IMR-90 (cell line): ENCODE data around the gene C1QTNF12. TPM values are rescaled to one million over a fixed set of nuclear protein-coding genes. Genes with fewer than 3 reads are reported as not detected.

ENCODE experiments used
- ATAC-seq: fragments of 200-7000 bp; cut with Tn5 transposase; 2 replicates; pipeline ENCODE4 v1.9.1; 2020; ENCODE audit warnings: low read depth, mild to moderate bottlenecking, moderate library complexity
- BruUV-seq: library from RNA; stranded (reverse); fragments of 400-500 nt; replicated peaks from 2 replicates; lab custom pipeline; 2021; lab: Mats Ljungman, UMichigan
- CTCF ChIA-PET: fragments of 300-600 bp; formaldehyde crosslinking; extraction: SDS; loops from one replicate; lab custom pipeline; 2021; ENCODE audit warnings: antibody characterized with exemption; lab: Yijun Ruan, JAX
- POLR2A ChIA-PET: fragments of 300-600 bp; sonication (Branson Sonifier 250); formaldehyde crosslinking; loops from one replicate; lab custom pipeline; 2022; ENCODE audit warnings: antibody characterized with exemption; ENCODE audit not compliant: unreplicated experiment; lab: Charles Lee
- DNase-seq: peaks from one replicate; pipeline ENCODE4 v3.0.0; 2013
- H2AFZ ChIP-seq: replicated peaks from 2 replicates; pipeline ENCODE3; 2013; ENCODE audit warnings: low read length, mild to moderate bottlenecking; ENCODE audit not compliant: poor library complexity
- H2AK5ac ChIP-seq: 2 replicates; pipeline ENCODE4 v1.6.1; 2013; ENCODE audit warnings: low read depth, low read length, inconsistent platforms
- H2AK9ac ChIP-seq: replicated peaks from 2 replicates; pipeline ENCODE3; 2013; ENCODE audit warnings: mild to moderate bottlenecking, low read depth, low read length, moderate library complexity; ENCODE audit not compliant: poor library complexity
- H2BK120ac ChIP-seq: 2 replicates; pipeline ENCODE4 v1.6.1; 2013; ENCODE audit warnings: low read depth, low read length, inconsistent platforms
- H2BK15ac ChIP-seq: 3 replicates; pipeline ENCODE4 v1.6.1; 2013; ENCODE audit warnings: low read depth, low read length, inconsistent platforms
- H2BK20ac ChIP-seq: 2 replicates; pipeline ENCODE4 v1.6.1; 2013; ENCODE audit warnings: low read depth, mild to moderate bottlenecking, inconsistent platforms, low read length, moderate library complexity
- H2BK5ac ChIP-seq: 2 replicates; pipeline ENCODE4 v1.6.1; 2013; ENCODE audit warnings: mild to moderate bottlenecking, low read depth, low read length, inconsistent platforms; ENCODE audit not compliant: poor library complexity, severe bottlenecking
- H3K14ac ChIP-seq: replicated peaks from 2 replicates; pipeline ENCODE4 v1.6.1; 2013; ENCODE audit warnings: low read depth, low read length, inconsistent platforms
- H3K18ac ChIP-seq: 2 replicates; pipeline ENCODE4 v1.6.1; 2013; ENCODE audit warnings: low read depth, low read length, control low read depth
- H3K23ac ChIP-seq: 2 replicates; pipeline ENCODE4 v1.6.1; 2013; ENCODE audit warnings: low read depth, low read length, inconsistent platforms
- H3K27ac ChIP-seq: 2 replicates; pipeline ENCODE4 v1.5.1; 2013; ENCODE audit warnings: mild to moderate bottlenecking, control low read depth, low read length; ENCODE audit not compliant: insufficient read depth
- H3K27me3 ChIP-seq: 2 replicates; pipeline ENCODE4 v1.6.1; 2013; ENCODE audit warnings: low read length; ENCODE audit not compliant: control insufficient read depth, insufficient read depth
- H3K36me3 ChIP-seq: 2 replicates; pipeline ENCODE4 v1.6.1; 2013; ENCODE audit warnings: low read length, mixed read lengths; ENCODE audit not compliant: control insufficient read depth, insufficient read depth
- H3K4ac ChIP-seq: 2 replicates; pipeline ENCODE4 v1.6.1; 2013; ENCODE audit warnings: low read depth, low read length, inconsistent platforms
- H3K4me1 ChIP-seq: 2 replicates; pipeline ENCODE4 v1.6.1; 2013; ENCODE audit warnings: low read length, mixed read lengths; ENCODE audit not compliant: control insufficient read depth, insufficient read depth
- H3K4me2 ChIP-seq: 2 replicates; pipeline ENCODE4 v1.6.1; 2013; ENCODE audit warnings: low read depth, mild to moderate bottlenecking, control low read depth, low read length, moderate library complexity
- H3K4me3 ChIP-seq: 2 replicates; pipeline ENCODE4 v1.5.1; 2013; ENCODE audit warnings: low read depth, mild to moderate bottlenecking, control low read depth, low read length, moderate library complexity; ENCODE audit not compliant: insufficient read depth
- H3K56ac ChIP-seq: 2 replicates; pipeline ENCODE4 v1.6.1; 2013; ENCODE audit warnings: low read length, inconsistent platforms; ENCODE audit not compliant: insufficient read depth; ENCODE audit errors: extremely low read depth
- H3K79me1 ChIP-seq, 2 experiments: 2 replicates each; pipeline ENCODE4 v1.6.1; 2013; ENCODE audit warnings: low read length in 2 of 2, inconsistent platforms in 1 of 2, low read depth in 1 of 2
- H3K9ac ChIP-seq: 2 replicates; pipeline ENCODE4 v1.6.1; 2013; ENCODE audit warnings: low read depth, low read length, control low read depth
- H3K9me1 ChIP-seq: 2 replicates; pipeline ENCODE4 v1.6.1; 2013; ENCODE audit warnings: low read length, inconsistent platforms; ENCODE audit not compliant: insufficient read depth
- H3K9me3 ChIP-seq: 2 replicates; pipeline ENCODE4 v1.6.1; 2013; ENCODE audit warnings: low read length; ENCODE audit not compliant: control insufficient read depth, insufficient read depth
- H4K20me1 ChIP-seq: 2 replicates; pipeline ENCODE4 v1.6.1; 2013; ENCODE audit warnings: low read length, inconsistent platforms; ENCODE audit not compliant: insufficient read depth
- H4K5ac ChIP-seq: 2 replicates; pipeline ENCODE4 v1.6.1; 2013; ENCODE audit warnings: mild to moderate bottlenecking, low read depth, low read length, control low read depth
- H4K8ac ChIP-seq, 2 experiments: 2 replicates each; pipeline ENCODE4 v1.6.1; 2013; ENCODE audit warnings: low read depth in 2 of 2, low read length in 2 of 2, control low read depth in 1 of 2, inconsistent platforms in 1 of 2
- H4K91ac ChIP-seq: 2 replicates; pipeline ENCODE4 v1.6.1; 2013; ENCODE audit warnings: low read depth, low read length, inconsistent platforms; ENCODE audit not compliant: insufficient read depth
- BHLHE40 ChIP-seq: fragments of 150-350 bp; IDR thresholded peaks from 2 replicates; pipeline ENCODE4 v1.6.1; 2016; ENCODE audit warnings: mild to moderate bottlenecking, low read depth, low read length
- NFE2L2 ChIP-seq: fragments of 150-350 bp; IDR thresholded peaks from 2 replicates; pipeline ENCODE4 v1.6.1; 2016; ENCODE audit warnings: low read depth, mild to moderate bottlenecking, low read length
- WGBS, 2 experiments: methylation state at CpG; one replicate each; pipeline versions ENCODE4 v1.1.5 to v1.1.7; 2013; ENCODE audit warnings: missing lambda C conversion rate in 2 of 2; ENCODE audit not compliant: insufficient read length in 1 of 2; ENCODE audit errors: extremely low coverage in 2 of 2; 5-methylcytosine and 5-hydroxymethylcytosine counted together
- dilution Hi-C: fragments of 300-500 bp; cut with HindIII; formaldehyde crosslinking; loops from one replicate; pipeline ENCODE4 v1.14.3; 2018; ENCODE audit warnings: low sequenced_read_pairs; ENCODE audit not compliant: unreplicated experiment
- in situ Hi-C: fragments of 300-500 bp; cut with MboI; formaldehyde crosslinking; loops from 3 replicates; pipeline ENCODE4 v1.14.3; 2019; ENCODE audit warnings: low sequenced_read_pairs, inconsistent platforms, mixed read lengths
- intact Hi-C: fragments of 100-400 bp; cut with micrococcal nuclease; formaldehyde crosslinking; loops from 2 replicates; pipeline ENCODE4 v1.10.0; 2022
- polyA plus RNA-seq, 3 experiments: library from polyadenylated mRNA; depleted of rRNA; stranded (reverse); fragments of >200 nt; gene quantifications; 2 replicates each; pipeline ENCODE4 v1.2.3, GENCODE V29; 2012; ENCODE audit warnings: low replicate concordance in 1 of 3
- total RNA-seq: library from RNA; depleted of rRNA; stranded (reverse); fragments of >200 nt; gene quantifications from 2 replicates; pipeline ENCODE4 v1.2.3, GENCODE V29; 2012

Gene C1QTNF12
- total and polyA plus RNA-seq, 2 of the 4 experiments (the other 2 are of a cell fraction) = 0.36 to 1.1 TPM

GRCh38 chr1:1240348-1240732 lies 6.2 kb downstream of the C1QTNF12 start:
- Histone ChIP-seq H4K91ac (no peak overlapping the region), H2AFZ (no peak overlapping the region), H3K9ac (no peak overlapping the region), H4K8ac (no peak overlapping the region), H4K5ac (no peak overlapping the region), H3K27ac (no peak overlapping the region), H2BK120ac (no peak overlapping the region), H2BK5ac (no peak overlapping the region), H3K23ac (no peak overlapping the region), H3K4me2 (no peak overlapping the region), H2BK15ac (no peak overlapping the region), H2AK5ac (0 out of 2 replicates have a peak overlapping the region, but pooled peaks have one; percentile 16), H3K4me1 (peaks cover 16% of the 10 kb centered on the region), H3K27me3 (no peaks in the 10 kb centered on the region), H2BK20ac (no peak overlapping the region), H3K4me3 (no peak overlapping the region), H4K20me1 (no peaks in the 10 kb centered on the region), H2AK9ac (peak overlapping the region; percentile 1), H3K56ac (no peak overlapping the region), H3K4ac (no peak overlapping the region), H3K36me3 (peaks cover 2% of the 10 kb centered on the region; the same call in 1 of the 2 replicates), H3K9me3 (no peaks in the 10 kb centered on the region), H3K79me1 (peaks cover 0 to 7% of the 10 kb centered on the region in 2 experiments; a peak in 1 of 4 replicates), H3K9me1 (no peaks in the 10 kb centered on the region), H3K14ac (no peak overlapping the region), H3K18ac (no peak overlapping the region)
- in situ Hi-C loops (no loop called here), dilution Hi-C loops (no loop called here), intact Hi-C loops (no loop called here)
- no peak for DNase-seq
- no peak for TF ChIP-seq BHLHE40
- TF ChIP-seq NFE2L2 = no peak
- no CpG with 5 or more reads among the region's 11 CpGs for WGBS, 2 experiments
- ChIA-PET CTCF (no interaction called here), POLR2A (no interaction called here)
- ATAC-seq = no peak
- BruUV-seq = no TSS peak
